SK-N-SH treated with all-trans-retinoic acid at 6 μM for 48 hours (cell line): ENCODE results near the gene SPON1.

Source experiments
- ATAC-seq: fragments of 200-7000 bp; cut with Tn5 transposase; 3 replicates; pipeline ENCODE4 v1.9.1; 2020; ENCODE audit warnings: mild to moderate bottlenecking, moderate library complexity
- ARNTL ChIP-seq: fragments of 450-650 bp; formaldehyde crosslinking; IDR thresholded peaks from 2 replicates; pipeline ENCODE4 v1.5.0; 2020; ENCODE audit warnings: low read depth, mild to moderate bottlenecking, moderate library complexity, borderline replicate concordance
- BACH2 ChIP-seq: fragments of 250-450 bp; sonication (Bioruptor Pico); IDR thresholded peaks from 2 replicates; pipeline ENCODE4 v1.9.0; 2021; ENCODE audit warnings: mild to moderate bottlenecking, borderline replicate concordance
- CSRNP3 ChIP-seq: fragments of 250-450 bp; sonication (Bioruptor Pico); IDR thresholded peaks from 2 replicates; pipeline ENCODE4 v1.5.1; 2021; ENCODE audit warnings: mild to moderate bottlenecking, moderate library complexity
- ESRRG ChIP-seq: fragments of 250-450 bp; sonication (Bioruptor Pico); IDR thresholded peaks from 2 replicates; pipeline ENCODE4 v1.6.1; 2021; ENCODE audit warnings: mild to moderate bottlenecking
- OSR1 ChIP-seq: fragments of 250-450 bp; sonication (Bioruptor Pico); IDR thresholded peaks from 2 replicates; pipeline ENCODE4 v1.8.0; 2022; ENCODE audit warnings: moderate library complexity, mild to moderate bottlenecking, inconsistent platforms
- POU6F1 ChIP-seq: fragments of 250-450 bp; sonication (Bioruptor Pico); IDR thresholded peaks from 2 replicates; pipeline ENCODE4 v1.8.0; 2021; ENCODE audit warnings: low read depth, mild to moderate bottlenecking, moderate library complexity, borderline replicate concordance
- RARB ChIP-seq: fragments of 250-450 bp; sonication (Bioruptor Pico); IDR thresholded peaks from 2 replicates; pipeline ENCODE4 v1.8.0; 2021; ENCODE audit warnings: mild to moderate bottlenecking, moderate library complexity
- SNAI2 ChIP-seq: fragments of 250-450 bp; sonication (Bioruptor Pico); IDR thresholded peaks from 2 replicates; pipeline ENCODE4 v1.5.0; 2020; ENCODE audit warnings: mild to moderate bottlenecking, moderate library complexity
- TCF4 ChIP-seq: fragments of 250-450 bp; sonication (Bioruptor Pico); IDR thresholded peaks from 2 replicates; pipeline ENCODE4 v1.8.0; 2021; ENCODE audit warnings: mild to moderate bottlenecking, moderate library complexity, borderline replicate concordance
- TOX ChIP-seq: fragments of 250-450 bp; sonication (Bioruptor Pico); IDR thresholded peaks from 2 replicates; pipeline ENCODE4 v1.8.0; 2021; ENCODE audit warnings: mild to moderate bottlenecking, moderate library complexity, borderline replicate concordance
- ZC3H10 ChIP-seq: fragments of 250-450 bp; sonication (Bioruptor Pico); IDR thresholded peaks from 2 replicates; pipeline ENCODE4 v1.5.1; 2021; ENCODE audit warnings: mild to moderate bottlenecking, moderate library complexity
- ZNF565 ChIP-seq: fragments of 450-650 bp; formaldehyde crosslinking; conservative IDR thresholded peaks from 2 replicates; pipeline ENCODE4 v1.5.0; 2020; ENCODE audit warnings: low read depth, mild to moderate bottlenecking, moderate library complexity
- ZNF70 ChIP-seq: fragments of 450-650 bp; formaldehyde crosslinking; IDR thresholded peaks from 2 replicates; pipeline ENCODE4 v1.5.0; 2020; ENCODE audit warnings: mild to moderate bottlenecking, moderate library complexity
- ZNF8 ChIP-seq: fragments of 450-650 bp; formaldehyde crosslinking; IDR thresholded peaks from 2 replicates; pipeline ENCODE4 v1.5.0; 2020; ENCODE audit warnings: mild to moderate bottlenecking, moderate library complexity
- TF ChIP-seq, protein P1 (sequence below): fragments of 250-450 bp; sonication (Bioruptor Pico); IDR thresholded peaks from 2 replicates; pipeline ENCODE4 v1.5.1; 2020; ENCODE audit warnings: low read depth, mild to moderate bottlenecking, moderate library complexity
- TF ChIP-seq, protein P2 (sequence below): fragments of 250-450 bp; sonication (Bioruptor Pico); IDR thresholded peaks from 2 replicates; pipeline ENCODE4 v1.5.0; 2020; ENCODE audit warnings: mild to moderate bottlenecking, moderate library complexity

Gene SPON1

DNA sequence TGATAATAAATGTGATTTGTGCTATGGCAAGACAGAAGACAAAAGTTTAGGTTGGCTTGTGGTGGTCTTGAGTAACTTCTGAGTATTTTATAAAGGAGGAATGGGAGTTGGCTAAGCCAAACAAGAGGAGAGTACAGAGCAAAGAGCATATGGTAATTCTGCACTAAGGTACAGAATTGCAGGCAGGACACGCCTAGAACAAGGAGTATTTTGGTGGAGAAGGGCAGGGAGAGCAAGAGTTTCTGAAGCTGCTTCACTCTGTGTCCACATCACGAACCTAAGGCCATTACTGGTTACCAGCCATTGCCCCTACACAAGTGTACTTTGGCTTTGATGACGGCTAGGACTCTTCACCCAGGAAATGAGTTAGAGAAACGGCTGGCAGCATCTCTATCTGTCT, 170.9 kb downstream of the SPON1 start:
- ATAC-seq, result no peak
- TF ChIP-seq, protein P1, sequence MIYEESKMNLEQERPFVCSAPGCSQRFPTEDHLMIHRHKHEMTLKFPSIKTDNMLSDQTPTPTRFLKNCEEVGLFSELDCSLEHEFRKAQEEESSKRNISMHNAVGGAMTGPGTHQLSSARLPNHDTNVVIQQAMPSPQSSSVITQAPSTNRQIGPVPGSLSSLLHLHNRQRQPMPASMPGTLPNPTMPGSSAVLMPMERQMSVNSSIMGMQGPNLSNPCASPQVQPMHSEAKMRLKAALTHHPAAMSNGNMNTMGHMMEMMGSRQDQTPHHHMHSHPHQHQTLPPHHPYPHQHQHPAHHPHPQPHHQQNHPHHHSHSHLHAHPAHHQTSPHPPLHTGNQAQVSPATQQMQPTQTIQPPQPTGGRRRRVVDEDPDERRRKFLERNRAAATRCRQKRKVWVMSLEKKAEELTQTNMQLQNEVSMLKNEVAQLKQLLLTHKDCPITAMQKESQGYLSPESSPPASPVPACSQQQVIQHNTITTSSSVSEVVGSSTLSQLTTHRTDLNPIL (CRISPR knock-in tag), result no peak
- TF ChIP-seq ESRRG (no peak), ARNTL (CRISPR knock-in tag) (no peak), SNAI2 (CRISPR knock-in tag) (no peak), TOX (CRISPR knock-in tag) (no peak), ZC3H10 (CRISPR knock-in tag) (no peak), ZNF70 (CRISPR knock-in tag) (no peak), POU6F1 (CRISPR knock-in tag) (no peak), TCF4 (CRISPR knock-in tag) (no peak)
- TF ChIP-seq, all 23 proteins: peak for 0

- no peak for ATAC-seq
- TF ChIP-seq POU6F1 (CRISPR knock-in tag) (no peak), BACH2 (CRISPR knock-in tag) (no peak)
Observed at GRCh38 chr11:14136561-14136960, 174.0 kb downstream of the SPON1 start.

- TF ChIP-seq RARB (no peak), TCF4 (CRISPR knock-in tag) (no peak), TOX (CRISPR knock-in tag) (no peak), ESRRG (no peak), OSR1 (no peak)
- TF ChIP-seq, protein P2, sequence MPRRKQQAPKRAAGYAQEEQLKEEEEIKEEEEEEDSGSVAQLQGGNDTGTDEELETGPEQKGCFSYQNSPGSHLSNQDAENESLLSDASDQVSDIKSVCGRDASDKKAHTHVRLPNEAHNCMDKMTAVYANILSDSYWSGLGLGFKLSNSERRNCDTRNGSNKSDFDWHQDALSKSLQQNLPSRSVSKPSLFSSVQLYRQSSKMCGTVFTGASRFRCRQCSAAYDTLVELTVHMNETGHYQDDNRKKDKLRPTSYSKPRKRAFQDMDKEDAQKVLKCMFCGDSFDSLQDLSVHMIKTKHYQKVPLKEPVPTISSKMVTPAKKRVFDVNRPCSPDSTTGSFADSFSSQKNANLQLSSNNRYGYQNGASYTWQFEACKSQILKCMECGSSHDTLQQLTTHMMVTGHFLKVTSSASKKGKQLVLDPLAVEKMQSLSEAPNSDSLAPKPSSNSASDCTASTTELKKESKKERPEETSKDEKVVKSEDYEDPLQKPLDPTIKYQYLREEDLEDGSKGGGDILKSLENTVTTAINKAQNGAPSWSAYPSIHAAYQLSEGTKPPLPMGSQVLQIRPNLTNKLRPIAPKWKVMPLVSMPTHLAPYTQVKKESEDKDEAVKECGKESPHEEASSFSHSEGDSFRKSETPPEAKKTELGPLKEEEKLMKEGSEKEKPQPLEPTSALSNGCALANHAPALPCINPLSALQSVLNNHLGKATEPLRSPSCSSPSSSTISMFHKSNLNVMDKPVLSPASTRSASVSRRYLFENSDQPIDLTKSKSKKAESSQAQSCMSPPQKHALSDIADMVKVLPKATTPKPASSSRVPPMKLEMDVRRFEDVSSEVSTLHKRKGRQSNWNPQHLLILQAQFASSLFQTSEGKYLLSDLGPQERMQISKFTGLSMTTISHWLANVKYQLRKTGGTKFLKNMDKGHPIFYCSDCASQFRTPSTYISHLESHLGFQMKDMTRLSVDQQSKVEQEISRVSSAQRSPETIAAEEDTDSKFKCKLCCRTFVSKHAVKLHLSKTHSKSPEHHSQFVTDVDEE (CRISPR knock-in tag), result no peak
- TF ChIP-seq, all 23 proteins: peak for 0
- no peak for ATAC-seq
Observed at GRCh38 chr11:14137284-14137683, 174.8 kb downstream of the SPON1 start.

DNA sequence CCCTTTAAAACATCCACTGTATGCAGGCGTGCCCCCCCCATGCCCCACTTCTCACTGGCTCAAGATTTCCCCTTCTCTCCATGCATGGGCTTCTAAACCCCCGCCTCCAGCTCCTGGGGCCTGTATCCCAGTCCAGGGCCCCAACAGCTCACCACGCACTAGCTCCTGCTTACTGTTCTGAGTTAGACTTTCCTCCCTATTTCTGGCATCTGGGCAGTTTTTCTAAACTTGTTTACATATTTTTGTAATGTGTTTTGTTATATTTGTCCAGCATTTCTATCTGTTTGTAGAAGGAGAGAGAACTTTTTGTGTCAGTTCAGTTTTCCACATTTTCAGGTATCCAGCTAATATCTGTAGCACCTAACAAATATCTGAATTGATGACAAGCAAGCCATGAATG, 178.5 kb downstream of the SPON1 start:
- no peak for ATAC-seq
- no peak for TF ChIP-seq CSRNP3
- TF ChIP-seq ZNF70 (CRISPR knock-in tag), result no peak
- no peak for TF ChIP-seq ESRRG
- no peak for TF ChIP-seq ZNF565 (CRISPR knock-in tag)
- TF ChIP-seq, protein P1 (CRISPR knock-in tag), result no peak
- no peak for TF ChIP-seq POU6F1 (CRISPR knock-in tag)
- TF ChIP-seq RARB, result no peak
- no peak for TF ChIP-seq ZNF8
